Measurements from ENCODE around the gene PLA2G6. TPM values are rescaled to one million over a fixed set of nuclear protein-coding genes. Genes with fewer than 3 reads are reported as not detected.

The PLA2G6 gene
- total RNA-seq, 1 donor from 2014 or later, result 260 TPM

DNA sequence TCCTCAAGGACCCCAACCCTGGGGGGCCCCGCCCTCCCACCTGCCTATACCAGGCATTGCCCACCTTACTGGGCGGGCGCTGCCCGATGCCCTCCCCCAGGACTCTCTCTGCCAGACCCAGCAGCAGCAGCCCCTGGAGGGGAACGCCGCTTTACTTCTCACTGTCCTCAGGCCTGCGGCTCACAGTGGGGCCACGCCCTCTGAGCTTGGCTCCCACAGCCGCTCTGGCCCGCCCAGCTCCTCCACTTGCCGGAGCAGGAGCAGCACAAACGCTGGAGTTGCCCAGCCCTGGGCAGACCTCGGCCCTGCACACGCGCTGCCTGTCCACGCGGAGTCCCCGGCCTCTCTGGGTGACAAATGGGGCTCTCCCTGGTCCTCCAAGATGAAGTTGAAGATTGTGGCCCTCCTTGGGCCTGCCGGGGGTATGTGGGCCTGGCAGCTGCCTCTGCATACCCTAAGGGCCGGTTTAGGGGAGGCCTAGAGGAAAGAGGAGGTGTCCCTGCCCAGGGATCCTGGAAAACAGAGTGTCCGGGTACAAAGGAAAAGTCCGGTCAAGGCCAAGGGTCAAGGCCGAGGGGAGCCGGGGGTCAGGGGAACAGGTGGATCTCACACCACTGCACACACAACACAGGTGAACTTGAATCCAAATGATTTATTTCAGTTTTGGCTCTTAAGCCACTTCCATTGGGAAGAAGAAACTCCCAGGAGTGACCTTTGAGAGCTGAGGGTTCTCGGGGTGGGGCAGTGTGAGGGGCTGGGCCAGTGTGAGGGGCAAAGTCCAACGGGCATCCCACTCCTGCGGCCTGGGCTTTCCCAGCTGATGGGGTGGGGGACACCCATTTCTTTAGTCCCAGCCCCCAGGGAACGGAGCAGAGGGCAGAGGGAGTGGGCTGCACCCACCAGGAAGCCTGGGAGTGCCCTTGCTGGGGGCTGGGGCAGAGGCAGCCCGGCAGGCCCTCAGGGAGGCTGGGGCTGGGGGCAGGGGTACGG is 70.5 kb downstream of the PLA2G6 start:
- peak; percentile 59 for DNase-seq (ENCODE audit: low spot score)

DNA sequence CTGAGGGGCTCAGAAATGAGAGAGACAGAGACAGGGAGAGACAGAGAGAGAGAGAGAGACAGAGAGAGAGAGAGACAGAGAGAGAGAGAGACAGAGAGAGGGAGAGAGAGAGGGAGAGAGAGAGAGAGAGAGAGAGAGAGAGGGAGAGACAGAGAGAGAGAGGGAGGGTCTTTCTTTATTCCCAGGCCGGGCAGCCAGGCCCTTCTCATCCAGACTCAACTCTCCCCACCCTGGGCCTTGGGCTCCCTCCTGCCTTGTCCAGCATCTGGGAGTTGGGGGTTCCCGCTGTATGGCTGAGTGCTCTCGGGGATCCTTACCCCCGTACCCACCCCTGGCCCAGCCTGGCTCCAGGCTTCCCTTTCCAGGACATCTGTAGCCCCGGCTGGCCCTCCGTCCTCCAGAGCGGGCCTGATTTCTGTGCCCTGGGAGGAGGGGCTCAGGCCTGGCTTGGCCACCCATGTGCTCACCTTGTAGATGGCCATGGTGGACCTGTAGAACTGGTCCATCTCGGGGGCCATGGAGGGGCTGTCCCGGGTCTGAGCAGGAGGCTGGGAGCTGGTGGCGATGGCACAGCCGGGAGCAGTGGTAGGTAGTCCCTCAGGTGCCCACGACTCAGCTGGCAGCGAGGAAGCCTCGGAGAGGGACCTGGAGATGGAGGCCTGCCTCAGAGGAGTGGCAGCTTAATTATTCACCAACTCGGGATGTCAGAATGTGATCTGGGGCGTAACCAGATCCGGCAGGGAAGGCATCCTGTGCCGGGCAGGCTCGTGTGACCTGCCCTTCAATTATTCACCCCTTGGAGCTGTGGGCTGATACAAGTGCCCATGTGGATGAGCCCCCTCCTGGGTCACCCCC is 71.4 kb downstream of the PLA2G6 start, which contains the start of gene BAIAP2L2:
Gene BAIAP2L2 (minus strand): TSS at position 677 of the 855 bp plus-strand sequence. CDS start 159 bp downstream, at position 518.
- DNase-seq (ENCODE audit: low spot score), result peak; percentile 83

DNA sequence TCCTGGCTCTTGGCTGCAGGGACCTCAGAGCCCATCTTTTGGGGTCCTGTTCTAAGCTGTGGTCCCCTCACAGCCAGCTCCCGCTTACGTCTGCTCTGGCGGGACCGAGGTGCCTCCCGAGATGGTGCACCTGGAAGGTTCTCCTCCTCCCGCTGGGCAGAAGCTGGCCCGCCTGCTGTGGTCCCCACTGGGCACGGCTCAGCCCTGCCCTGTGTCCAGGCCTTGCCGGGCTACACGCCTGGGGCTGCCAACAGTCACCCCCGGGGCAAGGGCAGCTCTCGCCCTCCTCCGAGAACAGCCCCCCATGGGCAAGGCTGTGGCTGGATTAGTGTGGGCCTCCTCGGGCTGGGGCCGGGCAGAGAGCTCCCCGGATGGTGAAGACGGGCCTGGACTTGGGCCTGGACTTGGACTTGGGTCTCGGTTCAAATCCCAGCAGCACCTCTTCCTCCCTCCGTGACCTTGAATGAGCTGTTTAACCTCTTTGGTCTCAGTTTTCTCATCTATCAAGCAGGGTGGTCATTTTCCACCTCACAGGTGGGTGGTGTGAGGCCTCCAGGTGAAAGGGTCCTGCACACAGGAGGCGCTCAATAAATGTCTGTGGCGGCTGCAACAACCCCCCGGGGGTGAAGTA is 72.1 kb downstream of the PLA2G6 start:
- no peak for DNase-seq (ENCODE audit: low spot score)

DNA sequence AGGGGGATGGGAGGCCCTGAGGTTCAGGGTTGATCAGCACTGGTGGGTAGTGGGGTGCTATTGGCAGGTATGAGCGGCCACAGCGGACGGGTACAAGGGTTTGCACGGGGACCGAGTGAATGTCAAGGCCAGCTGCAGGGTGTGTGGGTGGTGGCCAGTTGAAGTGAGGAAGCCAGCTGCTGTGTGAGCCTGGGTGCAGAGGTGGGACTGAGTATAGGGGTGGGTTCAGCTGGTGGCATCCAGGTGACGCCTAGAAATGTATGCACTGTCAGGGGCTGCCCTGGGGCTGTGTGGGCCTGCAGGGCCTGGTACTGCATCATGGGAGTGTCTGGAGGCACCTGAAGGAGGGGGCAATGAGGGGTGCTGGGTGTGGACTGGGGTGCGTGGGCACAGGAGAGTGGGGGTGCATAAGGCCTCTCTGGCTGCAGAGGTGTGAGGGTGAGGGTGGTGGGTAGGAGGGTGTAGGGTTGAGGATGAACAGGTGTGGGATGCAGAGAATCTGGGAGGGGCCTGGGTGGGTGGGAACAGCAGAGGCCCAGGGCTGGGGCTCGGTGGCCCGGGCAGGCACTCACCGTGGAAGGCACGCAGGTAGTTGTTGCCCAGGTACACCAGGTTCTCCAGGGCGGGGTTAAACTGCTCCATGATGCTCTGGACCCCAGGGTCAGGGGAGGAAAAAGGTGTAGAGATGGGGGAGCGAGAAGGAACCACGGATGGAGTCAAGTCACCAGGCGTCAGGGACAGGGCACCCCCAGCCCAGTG is 72.9 kb downstream of the PLA2G6 start:
- DNase-seq (ENCODE audit: low spot score), result no peak

DNA sequence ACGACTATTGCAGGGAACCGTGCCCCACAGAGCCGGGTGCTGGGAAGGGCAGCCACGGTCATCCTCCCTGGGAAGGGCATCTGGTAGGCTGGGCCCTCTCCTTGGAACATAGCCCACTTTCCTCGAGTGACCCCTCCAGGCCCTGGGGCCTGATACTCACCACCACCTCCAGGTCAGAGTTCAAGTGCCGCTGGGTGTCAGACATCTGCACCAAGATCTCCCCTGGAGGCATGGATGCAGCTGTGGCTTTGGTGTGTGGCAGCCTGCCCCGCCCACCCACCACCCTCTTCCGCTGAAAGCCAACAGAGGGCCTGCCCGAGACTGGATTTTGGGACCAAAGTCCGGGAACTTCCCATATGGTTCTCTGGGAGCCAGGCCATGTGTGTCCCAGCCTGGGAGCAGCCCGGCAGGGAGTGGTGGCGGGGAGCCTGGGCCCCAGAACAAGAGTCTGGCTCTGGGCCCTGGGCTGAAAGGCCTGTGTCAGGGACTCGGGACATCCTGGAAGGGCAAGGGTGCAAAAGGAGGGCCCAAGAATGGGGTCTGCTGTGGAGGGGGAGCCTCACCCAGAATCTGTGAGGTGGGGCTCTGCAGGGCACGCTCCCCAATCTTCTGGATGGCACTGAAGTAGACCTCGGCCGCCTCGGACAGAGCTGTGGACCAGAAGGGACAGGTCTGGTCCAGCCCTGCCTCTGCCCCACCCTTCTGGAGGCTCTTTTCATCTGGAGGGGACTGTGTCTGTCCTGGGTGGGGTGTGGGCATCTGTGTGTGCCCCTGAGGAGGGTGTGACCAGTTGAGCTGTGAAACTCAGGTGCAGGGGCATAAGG is 73.7 kb downstream of the PLA2G6 start:
- DNase-seq (ENCODE audit: low spot score), result peak; percentile 69

DNA sequence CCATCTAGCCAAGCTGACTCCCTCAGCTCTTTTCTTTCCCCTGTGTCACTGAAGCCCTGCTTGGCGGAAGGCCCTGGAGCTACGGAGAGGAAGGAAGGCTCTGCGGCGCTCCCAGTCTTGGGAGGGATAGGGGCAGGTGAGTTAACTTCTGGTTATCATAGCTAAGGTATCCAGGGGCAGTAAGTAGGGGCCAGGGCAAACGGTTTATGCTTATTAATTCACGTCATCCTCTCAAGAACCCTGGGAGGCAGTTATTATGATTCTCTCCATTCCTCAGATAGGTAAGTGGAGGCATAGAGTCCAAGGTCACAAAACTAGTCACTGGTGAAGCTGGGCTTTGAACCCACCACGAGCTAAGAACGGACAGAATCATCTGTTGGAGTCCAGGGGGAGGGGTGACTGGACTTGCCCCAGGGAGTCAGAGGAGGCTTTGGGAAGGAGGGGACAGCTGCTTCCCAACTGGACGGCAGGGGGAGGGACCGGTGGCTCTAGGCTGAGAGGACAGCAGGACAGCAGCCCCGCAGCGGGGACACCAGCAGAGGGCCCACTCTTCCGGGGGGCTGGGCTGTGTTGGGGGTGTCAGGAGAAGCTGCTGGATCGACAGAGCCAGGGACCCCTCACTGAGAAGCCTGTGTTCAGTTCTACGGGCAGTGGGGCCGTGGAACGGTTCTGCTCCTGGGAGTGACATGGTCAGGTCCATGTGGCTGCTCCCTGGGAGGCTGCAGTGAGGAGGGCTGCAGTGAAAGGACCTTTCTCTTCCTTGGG is 74.6 kb downstream of the PLA2G6 start:
- no peak for DNase-seq (ENCODE audit: low spot score)

DNA sequence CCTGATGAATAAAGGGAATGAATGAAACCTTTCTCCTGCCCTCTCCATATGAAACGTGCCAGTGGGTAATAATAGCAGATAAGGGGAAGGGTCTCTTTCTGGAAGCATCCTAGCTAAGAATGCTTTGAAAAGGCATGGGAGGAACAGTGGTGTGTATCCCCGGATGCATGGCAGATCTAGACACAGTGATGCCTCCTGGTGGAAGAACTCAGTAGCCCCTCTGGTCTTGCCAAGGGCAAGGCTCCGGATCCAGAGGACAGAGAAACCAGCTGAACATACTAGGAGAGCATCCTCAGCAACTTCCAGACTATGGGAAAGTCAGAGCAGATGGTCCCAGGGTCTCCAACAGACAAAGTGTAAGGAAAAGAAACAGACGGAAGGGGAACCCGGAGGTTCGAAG is 77.5 kb downstream of the PLA2G6 start:
- DNase-seq (ENCODE audit: low spot score), result no peak

DNA sequence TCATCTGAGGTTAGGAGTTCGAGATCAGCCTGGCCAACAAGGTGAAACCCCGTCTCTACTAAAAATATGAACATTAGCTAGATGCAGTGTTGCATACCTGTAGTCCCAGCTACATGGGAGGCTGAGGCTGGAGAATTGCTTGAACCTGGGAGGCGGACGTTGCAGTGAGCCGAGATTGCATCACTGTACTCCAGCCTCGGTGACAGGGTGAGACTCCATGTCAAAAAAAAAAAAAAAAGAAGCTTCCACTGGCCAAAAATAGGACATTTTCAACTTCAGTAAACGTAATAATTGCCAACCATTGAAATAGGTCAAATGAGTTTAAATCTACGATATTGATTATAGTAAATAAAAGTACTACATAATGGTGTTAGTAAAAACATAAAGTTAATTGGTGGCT is 78.0 kb downstream of the PLA2G6 start:
- DNase-seq (ENCODE audit: low spot score), result no peak

DNA sequence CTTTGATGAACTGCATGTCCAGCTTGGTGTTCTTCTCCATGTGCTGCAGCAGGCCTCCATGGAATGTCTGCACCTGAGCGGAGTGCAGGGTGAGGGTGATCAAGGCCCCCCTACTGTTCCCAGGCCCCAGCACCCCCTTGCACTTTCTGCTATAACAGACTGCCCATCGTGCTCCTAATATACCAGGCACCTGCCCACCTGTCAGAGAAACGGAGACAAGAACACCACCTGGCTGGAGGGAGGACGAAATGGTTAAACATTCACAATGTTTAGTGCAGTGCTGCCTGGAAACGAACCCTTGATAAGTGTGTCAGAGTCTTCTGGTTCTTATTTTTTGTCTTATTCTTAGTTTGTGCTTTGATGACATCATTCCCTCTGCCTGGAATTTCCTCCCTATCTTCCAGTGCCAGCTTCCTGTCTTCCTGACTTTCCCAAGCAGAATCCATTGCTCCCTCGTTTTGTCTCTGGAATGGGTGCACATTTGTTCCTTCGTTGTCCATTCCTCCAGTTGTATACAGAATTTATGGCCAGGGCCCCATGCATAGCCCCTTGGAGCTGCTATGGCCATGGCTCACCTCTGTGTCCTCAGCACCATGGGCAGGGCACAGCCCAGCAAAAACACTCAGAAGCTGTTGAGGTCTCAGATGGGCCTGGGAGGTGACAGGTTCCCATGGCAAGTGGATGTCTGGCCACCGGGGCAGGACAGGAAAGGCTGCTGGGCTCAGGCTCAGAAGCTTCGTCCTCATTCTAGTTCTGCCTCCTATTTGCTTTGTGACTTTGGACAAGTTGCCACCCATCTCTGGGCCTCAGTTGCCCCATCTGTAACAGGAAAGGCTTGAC is 83.0 kb downstream of the PLA2G6 start:
- DNase-seq (ENCODE audit: low spot score), result no peak

DNA sequence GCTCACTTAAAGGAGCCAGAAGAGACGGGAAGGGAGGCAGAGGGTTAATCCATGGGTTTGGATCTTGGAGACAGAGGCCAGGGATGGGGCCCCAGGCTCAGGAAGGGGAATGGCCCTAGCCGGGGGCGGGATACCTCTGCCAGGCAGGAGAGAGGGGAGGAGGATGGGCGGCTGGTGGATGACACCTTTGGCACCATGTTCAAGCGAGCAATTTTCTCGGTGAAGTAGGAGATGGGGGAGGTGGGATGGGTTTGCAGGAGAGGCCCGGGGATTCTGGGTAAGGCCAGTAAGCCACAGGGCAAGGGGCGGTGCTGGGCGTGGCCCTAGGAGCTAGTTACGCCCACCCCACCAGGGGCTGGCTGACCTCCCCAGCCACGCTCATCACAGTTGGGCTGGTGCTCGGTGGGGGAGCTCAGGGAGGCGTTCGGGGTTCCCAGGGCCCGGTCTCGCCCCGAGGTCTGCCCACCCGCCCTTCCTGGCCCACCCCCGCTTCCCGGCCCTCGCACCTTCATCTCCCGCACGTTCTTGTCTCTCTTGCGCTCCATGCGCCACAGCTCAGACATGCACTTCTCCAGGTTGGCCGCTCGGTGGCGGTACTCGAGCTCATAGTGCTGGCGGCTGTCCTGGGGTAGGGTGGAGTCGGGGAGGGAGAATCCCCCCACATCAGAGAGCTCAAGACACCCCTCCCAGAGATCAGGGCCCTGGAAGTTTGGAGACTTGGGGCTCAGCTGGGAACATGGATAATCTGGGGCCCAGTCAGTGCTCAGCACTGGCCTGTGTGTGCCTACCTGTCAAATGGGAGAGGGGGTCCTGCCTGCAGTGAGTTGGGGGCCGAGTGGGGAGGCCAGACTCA is 83.8 kb downstream of the PLA2G6 start:
- no peak for DNase-seq (ENCODE audit: low spot score)

DNA sequence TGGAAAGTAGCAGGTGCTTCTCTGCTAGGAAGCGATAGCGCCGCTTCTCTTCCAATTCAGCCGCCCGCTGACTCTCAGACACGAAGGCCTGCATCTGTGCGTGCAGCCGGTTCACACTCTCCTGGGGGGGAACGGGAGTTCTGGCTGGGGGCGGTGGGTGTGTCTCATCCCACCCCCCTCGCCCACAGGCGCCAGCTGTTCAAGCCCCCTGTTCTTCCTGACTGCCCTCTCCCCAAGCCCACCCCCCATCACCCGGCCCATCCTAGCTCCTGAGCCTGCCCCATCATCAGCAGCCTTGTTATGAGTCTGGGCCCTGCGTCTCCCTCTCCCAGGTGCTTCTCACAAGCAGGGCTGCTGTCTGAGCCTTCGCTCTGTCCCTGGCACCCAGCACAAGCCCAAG is 84.6 kb downstream of the PLA2G6 start:
- DNase-seq (ENCODE audit: low spot score), result no peak

DNA sequence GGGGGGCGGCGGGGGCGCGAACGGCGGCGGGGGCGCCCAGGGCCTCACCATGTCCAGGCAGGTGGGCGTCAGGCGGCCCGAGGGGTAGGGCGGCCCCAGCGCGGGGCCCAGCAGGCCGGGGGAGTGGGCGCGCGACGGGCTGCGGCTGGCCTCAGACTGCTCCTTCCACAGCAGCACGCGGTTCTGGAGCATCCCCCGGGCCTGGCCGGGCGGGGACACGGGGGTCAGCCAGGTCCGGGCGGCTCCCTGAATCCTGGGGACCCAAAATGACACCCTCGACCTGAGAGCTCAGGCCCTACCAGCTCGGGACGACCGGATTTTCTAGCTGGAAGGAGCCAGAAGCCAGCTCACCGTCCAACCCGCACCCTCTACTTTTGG is 92.2 kb downstream of the PLA2G6 start:
- DNase-seq (ENCODE audit: low spot score), result no peak

DNA sequence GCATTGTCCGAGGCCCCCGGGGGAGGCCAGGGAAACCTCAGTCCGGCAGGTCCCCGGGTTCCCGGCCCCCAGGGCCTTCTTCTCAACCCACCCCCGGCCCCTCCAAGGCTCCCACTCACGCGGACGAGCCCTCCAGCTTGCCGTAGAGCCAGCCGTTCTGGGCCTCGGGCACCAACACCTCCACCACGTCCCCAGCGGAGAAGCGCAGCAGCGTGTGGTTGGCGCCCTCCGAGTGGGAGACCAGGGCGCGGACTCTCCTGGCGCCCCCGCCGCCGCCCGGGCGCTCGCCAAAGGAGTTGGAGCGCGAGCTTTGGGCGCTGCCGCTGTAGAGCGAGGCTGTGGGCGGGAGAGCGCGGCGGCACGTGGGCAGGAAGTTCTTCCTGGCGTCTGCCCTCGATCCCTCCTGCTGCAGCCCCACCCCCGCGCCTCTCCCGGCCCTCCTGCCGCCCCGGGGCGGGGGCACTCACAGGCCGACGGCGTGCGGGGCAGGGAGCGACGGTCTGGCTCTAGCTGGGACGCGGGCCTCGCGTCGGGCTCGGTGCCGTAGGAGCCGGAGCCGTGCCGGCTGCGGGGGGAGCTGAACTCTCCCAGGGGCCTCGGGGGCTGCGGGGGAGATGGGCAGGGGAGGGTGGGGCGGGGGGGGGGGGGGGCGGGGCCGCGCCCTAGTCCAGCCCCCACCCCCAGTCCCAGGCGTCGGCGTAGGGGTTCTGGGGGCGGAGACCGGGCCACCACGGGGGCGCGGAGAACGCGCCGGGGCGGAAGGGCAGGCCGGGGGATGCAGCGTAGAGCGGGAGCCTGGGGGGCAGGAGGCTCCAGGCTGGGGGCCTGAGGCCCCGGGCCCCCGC is 92.8 kb downstream of the PLA2G6 start:
- no peak for DNase-seq (ENCODE audit: low spot score)

DNA sequence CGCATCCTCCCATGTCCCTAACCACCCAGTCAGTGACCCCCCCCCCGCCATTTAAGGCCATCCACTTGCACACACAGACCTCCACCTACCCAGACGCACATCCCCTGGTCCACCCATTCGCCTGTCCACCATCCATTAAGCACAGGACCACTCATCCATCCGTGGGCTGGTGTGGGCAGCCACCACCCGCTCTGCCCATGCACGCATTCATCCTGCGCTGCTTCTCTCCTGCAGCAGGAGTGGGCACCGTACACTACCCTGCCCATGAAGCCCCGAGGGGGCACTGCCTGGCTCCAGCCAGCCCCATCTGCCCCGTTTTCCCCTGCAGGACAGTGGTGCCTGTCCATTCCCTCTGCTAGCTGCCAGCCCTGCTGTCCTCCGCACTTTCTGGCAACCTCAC is 93.8 kb downstream of the PLA2G6 start:
- DNase-seq (ENCODE audit: low spot score), result no peak

DNA sequence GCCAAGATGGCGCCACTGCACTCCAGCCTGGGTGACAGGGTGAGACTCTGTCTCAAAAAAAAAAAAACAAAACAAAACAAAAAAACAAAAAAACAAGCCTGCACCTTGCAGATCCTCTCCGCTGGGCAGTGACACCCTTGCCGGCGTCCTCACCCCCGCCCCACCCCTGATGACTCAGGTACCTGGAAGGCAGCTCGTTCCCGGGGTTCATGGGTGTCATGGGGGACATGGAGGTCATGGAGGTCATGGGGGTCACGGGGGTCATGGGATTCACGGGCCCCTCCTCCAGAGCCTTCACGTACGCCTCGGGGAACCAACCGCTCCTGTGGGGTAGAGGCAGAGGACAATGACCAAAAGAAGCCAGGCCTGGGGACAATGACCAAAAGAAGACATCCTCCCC is 94.7 kb downstream of the PLA2G6 start:
- no peak for DNase-seq (ENCODE audit: low spot score)

DNA sequence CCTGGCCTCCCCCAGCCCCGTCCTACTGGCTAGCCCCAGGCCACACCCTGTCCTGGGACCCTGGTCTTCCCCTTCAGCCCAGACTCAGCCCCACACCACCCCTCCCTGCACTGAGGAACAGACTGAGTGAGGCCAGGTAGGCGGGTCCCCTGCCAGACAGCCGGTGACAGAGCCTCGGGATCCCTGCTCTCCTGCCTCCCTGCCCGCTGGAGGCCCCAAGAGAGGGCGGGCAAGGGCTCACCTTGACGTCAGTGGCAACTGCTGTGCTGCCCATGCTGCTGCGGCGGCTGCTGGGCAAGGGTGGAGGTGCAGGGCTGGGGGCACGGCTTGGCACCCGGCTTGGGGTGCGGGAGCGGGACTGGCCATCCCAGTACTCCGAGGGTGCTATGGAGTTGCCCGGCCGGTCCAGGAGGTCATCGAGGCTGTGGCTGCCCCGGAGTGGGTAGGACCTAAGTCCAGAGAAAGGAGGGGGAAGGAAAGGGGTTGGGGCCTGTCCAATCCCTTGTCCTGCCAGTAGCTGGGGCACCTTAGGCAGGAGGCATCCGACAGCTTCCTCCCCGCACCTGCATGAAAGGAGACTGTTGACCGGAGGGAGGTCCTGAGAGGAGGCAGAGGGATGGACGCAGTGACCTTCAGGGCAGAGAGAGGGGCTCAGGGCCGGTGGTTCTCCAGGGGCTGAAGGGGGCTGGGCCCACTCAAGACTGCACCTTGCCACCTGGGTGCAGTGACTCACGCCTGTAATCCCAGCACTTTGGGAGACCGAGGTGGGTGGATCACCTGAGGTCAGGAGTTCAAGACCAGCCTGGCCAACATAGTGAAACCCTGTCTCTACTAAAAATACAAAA is 95.4 kb downstream of the PLA2G6 start:
- DNase-seq (ENCODE audit: low spot score), result no peak

All from mucosa of gallbladder (tissue), 1 donor.